ENCODE results near the gene PFKM. TPM values are rescaled to one million over a fixed set of nuclear protein-coding genes. Genes with fewer than 3 reads are reported as not detected.
A peak's percentile ranks its signal among the peaks of the same experiment; 100 is the strongest.

PFKM gene
- total RNA-seq, 1 donor from 2014 or later, result 141 TPM

GRCh38 chr12:48163150-48163747 is 44.1 kb downstream of the PFKM start:
- Mint-ChIP-seq H3K4me1 (ENCODE audit: low read depth) (no peaks in the 10 kb centered on the region), H3K9me3 (ENCODE audit: low read depth) (no peaks in the 10 kb centered on the region), H3K27me3 (peaks cover 25% of the 10 kb centered on the region), H3K27ac (no peak overlapping the region), H3K4me3 (ENCODE audit: low read depth) (no peak overlapping the region), H3K36me3 (ENCODE audit: insufficient read depth) (no peaks in the 10 kb centered on the region)
- no peak for DNase-seq (ENCODE audit: low spot score, unreplicated experiment)
- no peak for TF ChIP-seq CTCF (IDR thresholded peaks at IDR 0.05; ENCODE audit: unreplicated experiment)

- H3K27me3 Mint-ChIP-seq, result peaks cover 25% of the 10 kb centered on the region
- TF ChIP-seq CTCF (IDR thresholded peaks at IDR 0.05; ENCODE audit: unreplicated experiment), result no peak
- no peak overlapping the region for H3K27ac Mint-ChIP-seq
- H3K9me3 Mint-ChIP-seq (ENCODE audit: low read depth), result no peaks in the 10 kb centered on the region
- no peaks in the 10 kb centered on the region for H3K36me3 Mint-ChIP-seq (ENCODE audit: insufficient read depth)
- DNase-seq (ENCODE audit: low spot score, unreplicated experiment), result no peak
- no peak overlapping the region for H3K4me3 Mint-ChIP-seq (ENCODE audit: low read depth)
- H3K4me1 Mint-ChIP-seq (ENCODE audit: low read depth), result no peaks in the 10 kb centered on the region
These were observed 45.3 kb downstream of the PFKM start for GRCh38 chr12:48164451-48164850.

- Mint-ChIP-seq H3K9me3 (ENCODE audit: low read depth) (no peaks in the 10 kb centered on the region), H3K4me1 (ENCODE audit: low read depth) (no peaks in the 10 kb centered on the region), H3K4me3 (ENCODE audit: low read depth) (no peak overlapping the region), H3K27ac (no peak overlapping the region), H3K27me3 (peaks cover 25% of the 10 kb centered on the region), H3K36me3 (ENCODE audit: insufficient read depth) (no peaks in the 10 kb centered on the region)
- TF ChIP-seq CTCF (IDR thresholded peaks at IDR 0.05; ENCODE audit: unreplicated experiment), result peak; percentile 96
- no peak for DNase-seq (ENCODE audit: low spot score, unreplicated experiment)
These were observed 46.2 kb downstream of the PFKM start for GRCh38 chr12:48165089-48165981.

- Mint-ChIP-seq H3K4me1 (ENCODE audit: low read depth) (no peaks in the 10 kb centered on the region), H3K9me3 (ENCODE audit: low read depth) (no peaks in the 10 kb centered on the region)
- DNase-seq (ENCODE audit: low spot score, unreplicated experiment), result no peak
These were observed 49.8 kb downstream of the PFKM start for GRCh38 chr12:48169011-48169410.

More at GRCh38 chr12:48169011-48169410, 49.8 kb downstream of the PFKM start:
- H3K27ac Mint-ChIP-seq, result no peak overlapping the region
- H3K36me3 Mint-ChIP-seq (ENCODE audit: insufficient read depth), result no peaks in the 10 kb centered on the region
- no peak overlapping the region for H3K4me3 Mint-ChIP-seq (ENCODE audit: low read depth)
- TF ChIP-seq CTCF (IDR thresholded peaks at IDR 0.05; ENCODE audit: unreplicated experiment), result no peak
- peaks cover 13% of the 10 kb centered on the region for H3K27me3 Mint-ChIP-seq

Measured in progenitor cell of endocrine pancreas (in vitro differentiated cells).